Activated T-helper 2 cell treated with anti-CD3 and anti-CD28 coated beads, Interferon-gamma antibody, Interleukin-2, Interleukin-4, amounts not matched to agents 10 μg/mL and 5 μg/mL and 100 μg/mL, durations not matched to agents 14 hours and 24 hours and 36 hours (primary cell): ENCODE measurements around the gene WNT7A. TPM values are rescaled to one million over a fixed set of nuclear protein-coding genes. Genes with fewer than 3 reads are reported as not detected.
A peak's percentile ranks its signal among the peaks of the same experiment; 100 is the strongest.

Source experiments
- DNase-seq: peaks from one replicate; pipeline ENCODE4 v3.0.0; 2021; ENCODE audit warnings: low spot score
- H3K27ac Mint-ChIP-seq: one replicate; pipeline ENCODE4 v1.8.0; 2021; ENCODE audit warnings: mixed read lengths
- H3K27me3 Mint-ChIP-seq: one replicate; pipeline ENCODE4 v1.8.0; 2021; ENCODE audit warnings: low read depth, mixed read lengths
- H3K36me3 Mint-ChIP-seq: one replicate; pipeline ENCODE4 v1.8.0; 2021; ENCODE audit warnings: low read depth, mixed read lengths
- H3K4me1 Mint-ChIP-seq: one replicate; pipeline ENCODE4 v1.8.0; 2021; ENCODE audit warnings: low read depth, mixed read lengths
- H3K4me3 Mint-ChIP-seq: one replicate; pipeline ENCODE4 v1.8.0; 2021; ENCODE audit warnings: low read depth, mild to moderate bottlenecking, moderate library complexity, mixed read lengths
- H3K9me3 Mint-ChIP-seq: one replicate; pipeline ENCODE4 v1.8.0; 2021; ENCODE audit warnings: mixed read lengths
- intact Hi-C: fragments of 100-400 bp; cut with micrococcal nuclease; formaldehyde crosslinking; loops from one replicate; pipeline ENCODE4 v1.15.1; 2023
- total RNA-seq: library from RNA; stranded (reverse); gene quantifications from 2 replicates; pipeline ENCODE4 v1.2.3, GENCODE V29; 2022

Gene WNT7A
- total RNA-seq, 1 donor from 2014 or later = not detected

- Mint-ChIP-seq H3K9me3 (no peaks in the 10 kb centered on the region), H3K27me3 (peaks cover 3% of the 10 kb centered on the region), H3K4me3 (no peak overlapping the region), H3K36me3 (no peaks in the 10 kb centered on the region), H3K4me1 (peaks cover 19% of the 10 kb centered on the region), H3K27ac (peak overlapping the region; percentile 12)
- DNase-seq = no peak
- intact Hi-C loops = no loop called here
Observed at GRCh38 chr3:13868844-13869724, 10.8 kb downstream of the WNT7A start.

- H3K4me3 Mint-ChIP-seq = no peak overlapping the region
- DNase-seq = no peak
- no peaks in the 10 kb centered on the region for H3K9me3 Mint-ChIP-seq
- intact Hi-C loops = no loop called here
- peaks cover 19% of the 10 kb centered on the region for H3K4me1 Mint-ChIP-seq
- H3K27me3 Mint-ChIP-seq = no peaks in the 10 kb centered on the region
- H3K27ac Mint-ChIP-seq = no peak overlapping the region
- H3K36me3 Mint-ChIP-seq = no peaks in the 10 kb centered on the region
Observed at GRCh38 chr3:13867732-13868131, 12.1 kb downstream of the WNT7A start.

- no peaks in the 10 kb centered on the region for H3K9me3 Mint-ChIP-seq
- peak; percentile 39 for DNase-seq
- peak overlapping the region; percentile 56 for H3K27ac Mint-ChIP-seq
- H3K4me3 Mint-ChIP-seq = peak overlapping the region; percentile 14
- intact Hi-C loops = no loop called here
- no peaks in the 10 kb centered on the region for H3K36me3 Mint-ChIP-seq
- peaks cover 19% of the 10 kb centered on the region for H3K4me1 Mint-ChIP-seq
- no peaks in the 10 kb centered on the region for H3K27me3 Mint-ChIP-seq
Observed at GRCh38 chr3:13866041-13866965, 13.6 kb downstream of the WNT7A start.

DNA sequence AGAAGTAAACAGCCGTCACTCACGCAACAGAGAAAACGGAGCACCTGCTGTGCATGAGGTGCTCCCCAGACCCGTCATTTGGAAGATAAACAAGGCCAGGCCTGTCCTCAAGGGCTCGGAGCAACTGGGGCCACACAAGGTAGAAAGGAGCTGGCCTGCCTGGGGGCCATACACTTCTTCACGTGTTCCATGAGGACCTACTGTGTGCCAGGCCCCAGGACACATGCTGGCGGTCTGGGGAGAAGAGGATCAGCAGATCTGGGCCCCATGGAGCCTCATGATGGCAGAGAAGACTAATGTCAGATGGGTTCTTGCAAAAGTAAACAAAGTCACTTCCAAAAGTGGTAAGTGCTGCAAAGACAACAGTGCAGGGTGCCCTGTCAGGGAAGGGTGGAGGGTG is 14.3 kb downstream of the WNT7A start:
- Mint-ChIP-seq H3K9me3 (no peaks in the 10 kb centered on the region), H3K27me3 (no peaks in the 10 kb centered on the region), H3K4me1 (peaks cover 19% of the 10 kb centered on the region), H3K36me3 (no peaks in the 10 kb centered on the region), H3K4me3 (no peak overlapping the region), H3K27ac (no peak overlapping the region)
- intact Hi-C loops = no loop called here
- DNase-seq = no peak

- H3K9me3 Mint-ChIP-seq = no peaks in the 10 kb centered on the region
- no peak for DNase-seq
- no peak overlapping the region for H3K27ac Mint-ChIP-seq
- peaks cover 19% of the 10 kb centered on the region for H3K4me1 Mint-ChIP-seq
- no peaks in the 10 kb centered on the region for H3K36me3 Mint-ChIP-seq
- no peak overlapping the region for H3K4me3 Mint-ChIP-seq
- intact Hi-C loops = no loop called here
- no peaks in the 10 kb centered on the region for H3K27me3 Mint-ChIP-seq
Observed at GRCh38 chr3:13865106-13865505, 14.8 kb downstream of the WNT7A start.

GRCh38 chr3:13863965-13864595 is 15.8 kb downstream of the WNT7A start:
- no peak for DNase-seq
- intact Hi-C loops = no loop called here

DNA sequence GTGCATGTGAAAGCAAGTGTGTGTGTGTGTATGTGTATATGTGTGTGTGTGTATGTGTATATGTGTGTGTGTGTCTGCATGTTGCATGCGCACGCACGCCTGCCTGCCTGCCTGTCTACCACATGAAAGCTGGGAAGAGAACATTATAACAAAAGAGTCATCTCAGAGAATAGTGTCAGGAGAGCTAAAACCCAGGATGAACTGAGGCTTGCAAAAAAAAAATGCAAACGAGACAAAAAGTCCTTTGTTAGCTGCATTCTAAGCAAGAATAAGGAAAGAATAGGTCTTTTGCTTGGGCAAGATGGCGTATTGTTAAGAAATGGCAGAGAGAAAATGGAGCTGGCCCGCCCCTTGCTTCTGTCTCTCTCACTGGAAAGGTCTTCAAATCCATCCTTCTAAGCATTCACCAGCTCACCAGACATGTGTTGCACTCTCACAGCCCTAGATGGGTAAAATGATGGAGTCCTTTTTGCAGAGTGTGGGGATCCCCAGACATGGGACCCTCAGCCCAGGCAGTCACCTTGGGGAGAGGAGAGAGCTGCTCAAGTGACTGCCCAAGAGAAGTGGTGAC is 16.4 kb downstream of the WNT7A start:
- intact Hi-C loops = no loop called here
- Mint-ChIP-seq H3K9me3 (no peaks in the 10 kb centered on the region), H3K36me3 (no peaks in the 10 kb centered on the region), H3K4me3 (no peak overlapping the region), H3K4me1 (peaks cover 19% of the 10 kb centered on the region), H3K27me3 (no peaks in the 10 kb centered on the region), H3K27ac (no peak overlapping the region)
- DNase-seq = no peak

More at GRCh38 chr3:13863965-13864595, 15.8 kb downstream of the WNT7A start:
- H3K4me1 Mint-ChIP-seq = peaks cover 19% of the 10 kb centered on the region
- H3K36me3 Mint-ChIP-seq = no peaks in the 10 kb centered on the region
- H3K4me3 Mint-ChIP-seq = no peak overlapping the region
- H3K9me3 Mint-ChIP-seq = no peaks in the 10 kb centered on the region
- H3K27me3 Mint-ChIP-seq = no peaks in the 10 kb centered on the region
- no peak overlapping the region for H3K27ac Mint-ChIP-seq

- H3K27ac Mint-ChIP-seq = no peak overlapping the region
- H3K27me3 Mint-ChIP-seq = no peaks in the 10 kb centered on the region
- no peaks in the 10 kb centered on the region for H3K36me3 Mint-ChIP-seq
- peaks cover 9% of the 10 kb centered on the region for H3K4me1 Mint-ChIP-seq
- intact Hi-C loops = no loop called here
- H3K9me3 Mint-ChIP-seq = no peaks in the 10 kb centered on the region
- no peak overlapping the region for H3K4me3 Mint-ChIP-seq
- no peak for DNase-seq
Observed at GRCh38 chr3:13861461-13861860, 18.4 kb downstream of the WNT7A start.

DNA sequence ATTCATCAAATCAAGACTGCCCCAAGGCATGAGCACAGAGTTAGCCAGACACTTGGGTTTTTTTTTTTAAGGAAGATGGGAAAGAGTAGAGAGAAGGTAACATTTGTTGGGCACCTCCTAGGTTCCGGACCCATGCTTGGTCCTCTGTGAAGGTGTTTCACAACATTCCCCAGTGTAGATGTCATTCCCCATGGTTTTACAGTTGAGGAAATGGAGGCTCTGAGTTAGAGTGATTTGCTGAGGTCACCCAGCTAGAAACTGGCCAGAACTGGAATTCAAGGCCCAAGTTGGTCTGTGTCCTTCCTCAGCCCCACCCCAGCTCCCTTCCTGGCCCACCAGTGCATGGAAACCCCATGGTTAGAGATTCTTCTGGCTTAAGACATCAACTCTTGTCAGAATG is 19.9 kb downstream of the WNT7A start:
- no peak for DNase-seq
- Mint-ChIP-seq H3K4me3 (no peak overlapping the region), H3K9me3 (no peaks in the 10 kb centered on the region), H3K27me3 (no peaks in the 10 kb centered on the region), H3K36me3 (no peaks in the 10 kb centered on the region), H3K4me1 (no peaks in the 10 kb centered on the region), H3K27ac (no peak overlapping the region)
- intact Hi-C loops = no loop called here

DNA sequence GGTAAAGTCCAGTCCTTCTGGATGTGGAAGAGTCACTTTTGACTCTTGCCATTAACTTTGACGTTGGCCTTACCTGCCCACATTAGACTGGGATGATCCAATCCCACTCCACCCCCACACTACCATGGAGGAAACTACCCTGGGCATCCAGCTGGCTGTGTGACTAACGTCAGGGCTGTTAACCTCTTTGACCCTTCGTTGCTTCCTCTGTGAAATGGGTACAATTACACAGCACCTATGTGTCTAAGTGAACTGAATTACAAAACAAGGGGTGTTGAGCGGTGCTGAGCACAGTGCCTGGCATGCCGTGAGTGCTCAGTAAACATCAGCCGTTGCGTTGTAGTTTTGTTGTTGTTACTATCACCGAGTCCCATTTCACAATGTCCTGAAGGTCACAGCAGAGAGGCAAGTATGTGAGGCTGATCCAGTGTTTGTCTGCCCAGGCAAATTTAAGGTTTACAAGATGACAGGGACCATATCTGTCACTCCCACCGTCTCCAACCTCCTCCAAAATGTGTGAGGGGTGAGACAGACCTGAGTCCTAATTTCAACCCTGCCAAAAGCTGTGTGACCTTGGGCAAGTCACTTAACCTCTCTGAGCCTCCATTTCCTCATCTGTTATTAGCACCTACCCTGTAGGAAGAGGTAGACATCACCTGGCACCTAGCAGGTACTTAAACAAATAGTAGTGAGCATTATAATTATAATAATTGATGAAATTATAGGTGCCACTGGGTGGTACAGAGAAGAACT is 20.9 kb downstream of the WNT7A start:
- Mint-ChIP-seq H3K36me3 (no peaks in the 10 kb centered on the region), H3K27ac (no peak overlapping the region), H3K27me3 (no peaks in the 10 kb centered on the region), H3K9me3 (no peaks in the 10 kb centered on the region), H3K4me3 (no peak overlapping the region), H3K4me1 (no peaks in the 10 kb centered on the region)
- intact Hi-C loops = no loop called here
- no peak for DNase-seq

- Mint-ChIP-seq H3K27ac (no peak overlapping the region), H3K27me3 (no peaks in the 10 kb centered on the region), H3K4me3 (no peak overlapping the region), H3K36me3 (no peaks in the 10 kb centered on the region), H3K4me1 (no peaks in the 10 kb centered on the region), H3K9me3 (no peaks in the 10 kb centered on the region)
- intact Hi-C loops = no loop called here
- DNase-seq = no peak
Observed at GRCh38 chr3:13857702-13858380, 22.0 kb downstream of the WNT7A start.
